SK-N-SH treated with all-trans-retinoic acid at 6 μM for 48 hours (cell line): ENCODE results near the gene TTC34.

Experiments
- ATAC-seq: fragments of 200-7000 bp; cut with Tn5 transposase; 3 replicates; pipeline ENCODE4 v1.9.1; 2020; ENCODE audit warnings: mild to moderate bottlenecking, moderate library complexity
- ARNTL ChIP-seq: fragments of 450-650 bp; formaldehyde crosslinking; IDR thresholded peaks from 2 replicates; pipeline ENCODE4 v1.5.0; 2020; ENCODE audit warnings: low read depth, mild to moderate bottlenecking, moderate library complexity, borderline replicate concordance
- BACH2 ChIP-seq: fragments of 250-450 bp; sonication (Bioruptor Pico); IDR thresholded peaks from 2 replicates; pipeline ENCODE4 v1.9.0; 2021; ENCODE audit warnings: mild to moderate bottlenecking, borderline replicate concordance
- CREB5 ChIP-seq: fragments of 250-450 bp; sonication (Bioruptor Pico); IDR thresholded peaks from 2 replicates; pipeline ENCODE4 v1.5.1; 2020; ENCODE audit warnings: low read depth, mild to moderate bottlenecking, moderate library complexity
- CSDC2 ChIP-seq: fragments of 250-450 bp; sonication (Bioruptor Pico); IDR thresholded peaks from 2 replicates; pipeline ENCODE4 v1.5.0; 2020; ENCODE audit warnings: mild to moderate bottlenecking, moderate library complexity
- CSRNP3 ChIP-seq: fragments of 250-450 bp; sonication (Bioruptor Pico); IDR thresholded peaks from 2 replicates; pipeline ENCODE4 v1.5.1; 2021; ENCODE audit warnings: mild to moderate bottlenecking, moderate library complexity
- ESRRG ChIP-seq: fragments of 250-450 bp; sonication (Bioruptor Pico); IDR thresholded peaks from 2 replicates; pipeline ENCODE4 v1.6.1; 2021; ENCODE audit warnings: mild to moderate bottlenecking
- GLIS3 ChIP-seq: fragments of 250-450 bp; sonication (Bioruptor Pico); IDR thresholded peaks from 2 replicates; pipeline ENCODE4 v1.5.0; 2020; ENCODE audit warnings: mild to moderate bottlenecking, moderate library complexity
- OSR1 ChIP-seq: fragments of 250-450 bp; sonication (Bioruptor Pico); IDR thresholded peaks from 2 replicates; pipeline ENCODE4 v1.8.0; 2022; ENCODE audit warnings: moderate library complexity, mild to moderate bottlenecking, inconsistent platforms
- PATZ1 ChIP-seq: fragments of 250-450 bp; sonication (Bioruptor Pico); IDR thresholded peaks from 2 replicates; pipeline ENCODE4 v1.8.0; 2020; ENCODE audit warnings: mild to moderate bottlenecking, moderate library complexity, borderline replicate concordance
- RARB ChIP-seq: fragments of 250-450 bp; sonication (Bioruptor Pico); IDR thresholded peaks from 2 replicates; pipeline ENCODE4 v1.8.0; 2021; ENCODE audit warnings: mild to moderate bottlenecking, moderate library complexity
- SNAI2 ChIP-seq: fragments of 250-450 bp; sonication (Bioruptor Pico); IDR thresholded peaks from 2 replicates; pipeline ENCODE4 v1.5.0; 2020; ENCODE audit warnings: mild to moderate bottlenecking, moderate library complexity
- TCF4 ChIP-seq: fragments of 250-450 bp; sonication (Bioruptor Pico); IDR thresholded peaks from 2 replicates; pipeline ENCODE4 v1.8.0; 2021; ENCODE audit warnings: mild to moderate bottlenecking, moderate library complexity, borderline replicate concordance
- TOX ChIP-seq: fragments of 250-450 bp; sonication (Bioruptor Pico); IDR thresholded peaks from 2 replicates; pipeline ENCODE4 v1.8.0; 2021; ENCODE audit warnings: mild to moderate bottlenecking, moderate library complexity, borderline replicate concordance
- TSHZ2 ChIP-seq: fragments of 250-450 bp; sonication (Bioruptor Pico); IDR thresholded peaks from 2 replicates; pipeline ENCODE4 v1.5.0; 2020; ENCODE audit warnings: mild to moderate bottlenecking, moderate library complexity
- ZC3H10 ChIP-seq: fragments of 250-450 bp; sonication (Bioruptor Pico); IDR thresholded peaks from 2 replicates; pipeline ENCODE4 v1.5.1; 2021; ENCODE audit warnings: mild to moderate bottlenecking, moderate library complexity
- ZNF565 ChIP-seq: fragments of 450-650 bp; formaldehyde crosslinking; conservative IDR thresholded peaks from 2 replicates; pipeline ENCODE4 v1.5.0; 2020; ENCODE audit warnings: low read depth, mild to moderate bottlenecking, moderate library complexity
- ZNF70 ChIP-seq: fragments of 450-650 bp; formaldehyde crosslinking; IDR thresholded peaks from 2 replicates; pipeline ENCODE4 v1.5.0; 2020; ENCODE audit warnings: mild to moderate bottlenecking, moderate library complexity

The TTC34 gene

GRCh38 chr1:2607641-2608091 lies 193.8 kb downstream of the TTC34 start (continued):
- no peak for TF ChIP-seq PATZ1 (CRISPR knock-in tag)
- TF ChIP-seq CSDC2 (CRISPR knock-in tag), result no peak
- no peak for TF ChIP-seq ZC3H10 (CRISPR knock-in tag)

- no peak for TF ChIP-seq ZNF565
- TF ChIP-seq ZNF70 (CRISPR knock-in tag), result no peak
- no peak for TF ChIP-seq BACH2 (CRISPR knock-in tag)
- no peak for TF ChIP-seq CREB5 (CRISPR knock-in tag)
- no peak for TF ChIP-seq ESRRG (CRISPR knock-in tag)
- no peak for TF ChIP-seq TCF4 (CRISPR knock-in tag)
- TF ChIP-seq TSHZ2 (CRISPR knock-in tag), result no peak
- no peak for ATAC-seq
These were observed 194.4 kb downstream of the TTC34 start for GRCh38 chr1:2606881-2607621.

GRCh38 chr1:2606396-2606880 lies 195.1 kb downstream of the TTC34 start:
- ATAC-seq, result no peak
- TF ChIP-seq GLIS3 (CRISPR knock-in tag) (no peak), PATZ1 (CRISPR knock-in tag) (no peak), ARNTL (CRISPR knock-in tag) (no peak), CSRNP3 (CRISPR knock-in tag) (no peak)

- no peak for ATAC-seq
- TF ChIP-seq ZNF70 (CRISPR knock-in tag), result no peak
- no peak for TF ChIP-seq BACH2 (CRISPR knock-in tag)
- TF ChIP-seq CSRNP3 (CRISPR knock-in tag), result no peak
- no peak for TF ChIP-seq SNAI2 (CRISPR knock-in tag)
- TF ChIP-seq ARNTL (CRISPR knock-in tag), result no peak
- no peak for TF ChIP-seq TOX (CRISPR knock-in tag)
- no peak for TF ChIP-seq TCF4 (CRISPR knock-in tag)
- TF ChIP-seq CSDC2 (CRISPR knock-in tag), result no peak
- no peak for TF ChIP-seq RARB (CRISPR knock-in tag)
- TF ChIP-seq PATZ1 (CRISPR knock-in tag), result no peak
- no peak for TF ChIP-seq OSR1 (CRISPR knock-in tag)
These were observed 195.7 kb downstream of the TTC34 start for GRCh38 chr1:2605509-2606395.
